A549 (cell line): ENCODE measurements around the gene ANXA8. TPM values are rescaled to one million over a fixed set of nuclear protein-coding genes. Genes with fewer than 3 reads are reported as not detected.

Experiments
- ATAC-seq, 2 experiments: fragments of 200-7000 bp in 1 of 2; fragments of >200 bp in 1 of 2; cut with Nextera tagmentation in 1 of 2; cut with Tn5 transposase in 1 of 2; 3 replicates each; pipeline versions ENCODE4 v1.8.0 to v1.9.1; 2018 to 2020; ENCODE audit warnings: mild to moderate bottlenecking in 1 of 2, moderate library complexity in 1 of 2
- CTCF ChIA-PET: fragments of 300-600 bp; sonication (Branson Sonifier 250); formaldehyde crosslinking; extraction: SDS; loops from one replicate; lab custom pipeline; 2021; ENCODE audit warnings: antibody characterized with exemption, inconsistent platforms; lab: Yijun Ruan, JAX
- POLR2A ChIA-PET: fragments of 350-600 bp; formaldehyde crosslinking; extraction: SDS; loops from one replicate; lab custom pipeline; 2021; ENCODE audit warnings: antibody characterized with exemption, inconsistent platforms; lab: Yijun Ruan, JAX
- DNase-seq, 2 experiments: peaks; one replicate each; pipeline versions ENCODE4 v3.0.0 to v3.0.0-alpha.2; 2011 to 2016; ENCODE audit warnings: low read depth in 1 of 2, low spot score in 1 of 2
- FAIRE-seq: peaks from 2 replicates; lab custom pipeline; 2011; peaks lifted over from hg19 to GRCh38; lab: Jason Lieb, UNC
- H3K27ac ChIP-seq, 2 experiments: fragments of >200 bp; sonication (Bioruptor Twin); formaldehyde crosslinking; 3 replicates each; pipeline ENCODE4 v1.5.1; 2016 to 2017
- H3K4me1 ChIP-seq: fragments of >200 bp; sonication (Bioruptor Twin); formaldehyde crosslinking; 3 replicates; pipeline ENCODE4 v1.6.1; 2016
- H3K4me2 ChIP-seq: fragments of >200 bp; sonication (Bioruptor Twin); formaldehyde crosslinking; 3 replicates; pipeline ENCODE4 v1.6.1; 2016
- H3K4me3 ChIP-seq: fragments of >200 bp; sonication (Bioruptor Twin); formaldehyde crosslinking; 3 replicates; pipeline ENCODE4 v1.5.1; 2016
- H3K9me3 ChIP-seq: fragments of >200 bp; sonication (Bioruptor Twin); formaldehyde crosslinking; 3 replicates; pipeline ENCODE4 v1.6.1; 2016
- CBX2 ChIP-seq: fragments of 200-600 bp; sonication (generic); IDR thresholded peaks from 2 replicates; pipeline ENCODE4 v1.6.1; 2016; ENCODE audit warnings: low read depth, mild to moderate bottlenecking, borderline replicate concordance
- CBX8 ChIP-seq: fragments of 200-600 bp; sonication (generic); IDR thresholded peaks from 2 replicates; pipeline ENCODE4 v1.6.1; 2016
- CHD4 ChIP-seq: fragments of 200-600 bp; sonication (generic); IDR thresholded peaks from 2 replicates; pipeline ENCODE4 v1.6.1; 2016; ENCODE audit warnings: antibody characterized with exemption, mild to moderate bottlenecking, borderline replicate concordance
- ESRRA ChIP-seq: fragments of 150-350 bp; IDR thresholded peaks from 2 replicates; pipeline ENCODE4 v1.6.1; 2014; ENCODE audit warnings: mild to moderate bottlenecking, low read length, borderline replicate concordance
- HEYL ChIP-seq: fragments of 250-450 bp; sonication (Bioruptor Pico); IDR thresholded peaks from 2 replicates; pipeline ENCODE4 v1.8.0; 2021; ENCODE audit warnings: mild to moderate bottlenecking, moderate library complexity
- HOXA7 ChIP-seq: fragments of 250-450 bp; sonication (Bioruptor Pico); IDR thresholded peaks from 2 replicates; pipeline ENCODE4 v1.5.0; 2020; ENCODE audit warnings: mild to moderate bottlenecking, moderate library complexity
- HOXB13 ChIP-seq: fragments of 250-450 bp; sonication (Bioruptor Pico); IDR thresholded peaks from 2 replicates; pipeline ENCODE4 v1.5.0; 2020; ENCODE audit warnings: low read depth, mild to moderate bottlenecking, moderate library complexity
- HOXB5 ChIP-seq: fragments of 250-450 bp; sonication (Bioruptor Pico); IDR thresholded peaks from 2 replicates; pipeline ENCODE4 v1.5.0; 2020; ENCODE audit warnings: mild to moderate bottlenecking, moderate library complexity
- JUN ChIP-seq, 2 experiments: fragments of >200 bp; sonication (Bioruptor Twin); formaldehyde crosslinking; IDR thresholded peaks; 2 replicates in 1 of 2; 3 replicates in 1 of 2; pipeline ENCODE4 v1.6.1; 2016 to 2017
- JUNB ChIP-seq: fragments of >200 bp; sonication (Bioruptor Twin); formaldehyde crosslinking; IDR thresholded peaks from 2 replicates; pipeline ENCODE4 v1.6.1; 2016
- KDM5A ChIP-seq: fragments of 200-600 bp; sonication (generic); IDR thresholded peaks from 2 replicates; pipeline ENCODE4 v1.6.1; 2016; ENCODE audit warnings: antibody characterized with exemption, mild to moderate bottlenecking
- MAFK ChIP-seq: fragments of 450-650 bp; IDR thresholded peaks from 2 replicates; pipeline ENCODE4 v1.6.1; 2014; ENCODE audit not compliant: partially characterized antibody
- MAZ ChIP-seq: fragments of 150-350 bp; IDR thresholded peaks from 2 replicates; pipeline ENCODE4 v1.6.1; 2014; ENCODE audit warnings: antibody characterized with exemption, low read depth, low read length, borderline replicate concordance
- NR3C1 ChIP-seq: fragments of >200 bp; sonication (Bioruptor Twin); formaldehyde crosslinking; IDR thresholded peaks from 3 replicates; pipeline ENCODE4 v1.6.1; 2017
- PHF8 ChIP-seq: fragments of 200-600 bp; sonication (generic); IDR thresholded peaks from 2 replicates; pipeline ENCODE4 v1.6.1; 2016; ENCODE audit warnings: low read depth, mild to moderate bottlenecking, antibody characterized with exemption, moderate library complexity, borderline replicate concordance
- RAD21 ChIP-seq, 2 experiments: fragments of >200 bp in 1 of 2; sonication (Bioruptor Twin) in 1 of 2; formaldehyde crosslinking in 1 of 2; IDR thresholded peaks in 1 of 2; conservative IDR thresholded peaks in 1 of 2; 2 replicates in 1 of 2; 3 replicates in 1 of 2; pipeline ENCODE4 v1.6.1; 2012 to 2018; ENCODE audit warnings: inconsistent platforms in 1 of 2
- RCOR1 ChIP-seq: fragments of 150-350 bp; IDR thresholded peaks from 2 replicates; pipeline ENCODE4 v1.6.1; 2014; ENCODE audit warnings: antibody characterized with exemption, low read length, low read depth
- RFX5 ChIP-seq: fragments of 450-650 bp; IDR thresholded peaks from 2 replicates; pipeline ENCODE4 v1.7.1; 2014; ENCODE audit warnings: antibody characterized with exemption, mild to moderate bottlenecking, moderate library complexity
- RNF2 ChIP-seq: fragments of 200-600 bp; sonication (generic); IDR thresholded peaks from 2 replicates; pipeline ENCODE4 v1.6.1; 2016; ENCODE audit warnings: low read depth, mild to moderate bottlenecking, antibody characterized with exemption, moderate library complexity, borderline replicate concordance
- SREBF2 ChIP-seq: fragments of 450-650 bp; IDR thresholded peaks from 2 replicates; pipeline ENCODE4 v1.6.1; 2014; ENCODE audit warnings: mild to moderate bottlenecking, moderate library complexity
- TP53 ChIP-seq: fragments of 250-450 bp; sonication (Bioruptor Pico); IDR thresholded peaks from 2 replicates; pipeline ENCODE4 v1.5.0; 2021; ENCODE audit warnings: mild to moderate bottlenecking, moderate library complexity
- ZFP36 ChIP-seq: fragments of 450-650 bp; IDR thresholded peaks from 2 replicates; pipeline ENCODE4 v1.6.1; 2014; ENCODE audit warnings: borderline replicate concordance; ENCODE audit not compliant: partially characterized antibody
- WGBS: methylation state at CpG from one replicate; pipeline ENCODE4 v1.1.6; 2017; ENCODE audit errors: missing lambda C conversion rate; 5-methylcytosine and 5-hydroxymethylcytosine counted together
- polyA plus RNA-seq, 4 experiments: library from polyadenylated mRNA; depleted of rRNA in 3 of 4; stranded (reverse); fragments of >200 nt; fragmentation: RNase III in 1 of 4; extraction: RNeasy Plus Mini Kit Qiagen cat#74134 plus additional on column Dnase treatment in 1 of 4; gene quantifications; 2 replicates in 3 of 4; 3 replicates in 1 of 4; pipeline ENCODE4 v1.2.3, GENCODE V29; 2011 to 2017
- TF ChIP-seq, protein P1 (sequence below): IDR thresholded peaks from 2 replicates; pipeline ENCODE4 v1.6.1; 2012; ENCODE audit warnings: low read depth, borderline replicate concordance
- TF ChIP-seq, protein P2 (sequence below): fragments of 200-600 bp; sonication (generic); IDR thresholded peaks from 2 replicates; pipeline ENCODE4 v1.6.1; 2016; ENCODE audit warnings: antibody characterized with exemption, mild to moderate bottlenecking, moderate library complexity
- TF ChIP-seq, protein P3 (sequence below): fragments of >200 bp; sonication (Bioruptor Twin); formaldehyde crosslinking; IDR thresholded peaks from 3 replicates; pipeline ENCODE4 v1.5.1; 2016
- TF ChIP-seq, protein P4 (sequence below): fragments of >200 bp; sonication (Bioruptor Twin); formaldehyde crosslinking; IDR thresholded peaks from 2 replicates; pipeline ENCODE4 v1.6.1; 2016

Gene ANXA8
- polyA plus RNA-seq, 2 of the 4 experiments (the other 2 are of a cell fraction) = 8.1 to 38.8 TPM

DNA sequence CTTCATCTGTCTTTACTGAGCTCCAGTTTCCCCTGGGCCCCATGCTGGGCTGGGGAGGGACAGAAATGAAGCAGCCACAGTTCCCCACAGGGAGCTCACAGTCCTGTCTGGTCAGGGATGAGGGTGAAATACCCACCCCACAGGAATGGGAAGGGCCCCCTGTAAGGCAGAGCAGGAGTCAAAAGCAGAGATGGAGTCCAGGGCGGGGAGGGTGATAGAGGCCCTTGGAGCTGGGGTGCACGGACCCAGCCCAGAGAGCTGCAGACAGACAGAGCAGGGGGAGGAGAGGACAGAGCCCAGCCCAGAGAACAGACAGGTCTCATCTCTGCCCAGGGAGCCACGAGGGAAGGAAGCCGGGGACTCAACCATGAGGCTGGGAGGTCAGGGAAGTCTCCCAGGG, 64.9 kb downstream of the ANXA8 start:
- TF ChIP-seq RCOR1 (no peak), MAFK (no peak), CBX2 (no peak), MAZ (no peak), JUN (IDR thresholded peaks at IDR 0.05) (no peak), RAD21 (conservative IDR thresholded peaks at IDR 0.05 in 1 of 2, IDR thresholded peaks at IDR 0.05 in 1 of 2) (no peak), HEYL (no peak), JUNB (no peak), NR3C1 (no peak), CBX8 (no peak), SREBF2 (no peak), HOXB13 (CRISPR knock-in tag) (no peak), HOXB5 (CRISPR knock-in tag) (no peak), ZFP36 (no peak), CHD4 (no peak), RFX5 (no peak), RNF2 (no peak)
- TF ChIP-seq, protein P1, sequence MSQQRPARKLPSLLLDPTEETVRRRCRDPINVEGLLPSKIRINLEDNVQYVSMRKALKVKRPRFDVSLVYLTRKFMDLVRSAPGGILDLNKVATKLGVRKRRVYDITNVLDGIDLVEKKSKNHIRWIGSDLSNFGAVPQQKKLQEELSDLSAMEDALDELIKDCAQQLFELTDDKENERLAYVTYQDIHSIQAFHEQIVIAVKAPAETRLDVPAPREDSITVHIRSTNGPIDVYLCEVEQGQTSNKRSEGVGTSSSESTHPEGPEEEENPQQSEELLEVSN = no peak
- TF ChIP-seq, protein P2, sequence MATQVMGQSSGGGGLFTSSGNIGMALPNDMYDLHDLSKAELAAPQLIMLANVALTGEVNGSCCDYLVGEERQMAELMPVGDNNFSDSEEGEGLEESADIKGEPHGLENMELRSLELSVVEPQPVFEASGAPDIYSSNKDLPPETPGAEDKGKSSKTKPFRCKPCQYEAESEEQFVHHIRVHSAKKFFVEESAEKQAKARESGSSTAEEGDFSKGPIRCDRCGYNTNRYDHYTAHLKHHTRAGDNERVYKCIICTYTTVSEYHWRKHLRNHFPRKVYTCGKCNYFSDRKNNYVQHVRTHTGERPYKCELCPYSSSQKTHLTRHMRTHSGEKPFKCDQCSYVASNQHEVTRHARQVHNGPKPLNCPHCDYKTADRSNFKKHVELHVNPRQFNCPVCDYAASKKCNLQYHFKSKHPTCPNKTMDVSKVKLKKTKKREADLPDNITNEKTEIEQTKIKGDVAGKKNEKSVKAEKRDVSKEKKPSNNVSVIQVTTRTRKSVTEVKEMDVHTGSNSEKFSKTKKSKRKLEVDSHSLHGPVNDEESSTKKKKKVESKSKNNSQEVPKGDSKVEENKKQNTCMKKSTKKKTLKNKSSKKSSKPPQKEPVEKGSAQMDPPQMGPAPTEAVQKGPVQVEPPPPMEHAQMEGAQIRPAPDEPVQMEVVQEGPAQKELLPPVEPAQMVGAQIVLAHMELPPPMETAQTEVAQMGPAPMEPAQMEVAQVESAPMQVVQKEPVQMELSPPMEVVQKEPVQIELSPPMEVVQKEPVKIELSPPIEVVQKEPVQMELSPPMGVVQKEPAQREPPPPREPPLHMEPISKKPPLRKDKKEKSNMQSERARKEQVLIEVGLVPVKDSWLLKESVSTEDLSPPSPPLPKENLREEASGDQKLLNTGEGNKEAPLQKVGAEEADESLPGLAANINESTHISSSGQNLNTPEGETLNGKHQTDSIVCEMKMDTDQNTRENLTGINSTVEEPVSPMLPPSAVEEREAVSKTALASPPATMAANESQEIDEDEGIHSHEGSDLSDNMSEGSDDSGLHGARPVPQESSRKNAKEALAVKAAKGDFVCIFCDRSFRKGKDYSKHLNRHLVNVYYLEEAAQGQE = no peak
- FAIRE-seq (no peak), DNase-seq (no peak), ATAC-seq (no peak)
- Histone ChIP-seq H3K27ac (no peak overlapping the region), H3K4me2 (no peak overlapping the region), H3K4me3 (no peak overlapping the region), H3K4me1 (peaks cover 7% of the 10 kb centered on the region; the same call in 2 of the 3 replicates), H3K9me3 (no peaks in the 10 kb centered on the region)
- ChIA-PET POLR2A (no interaction called here), CTCF (interaction anchor here (1.0 kb wide), 1 partner anchor 15 kb away, joined by 3 read pairs; no protein-coding TSS in a partner anchor)
- WGBS = 82% methylated on average over 4 of the region's 4 CpGs

DNA sequence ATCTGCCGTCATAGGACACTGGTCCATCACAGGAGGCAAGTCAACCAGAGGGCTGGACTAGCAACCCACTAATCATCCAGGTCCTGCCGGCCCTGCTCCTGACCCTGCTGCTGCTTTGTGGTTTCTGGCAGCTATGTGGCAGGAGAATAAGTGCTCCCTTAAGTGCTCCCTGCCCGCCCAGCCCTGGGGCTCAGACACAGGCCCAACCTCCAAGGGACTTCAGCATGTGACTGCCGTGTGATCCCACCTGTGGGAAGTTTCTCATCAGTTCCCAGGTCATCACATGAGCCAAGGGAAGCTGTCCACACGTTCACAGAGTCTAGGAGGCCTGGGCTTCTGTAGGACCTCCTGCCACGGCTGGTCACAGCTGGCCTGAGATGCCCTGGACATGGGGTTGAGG, 65.6 kb downstream of the ANXA8 start:
- no peaks in the 10 kb centered on the region for H3K9me3 ChIP-seq
- WGBS = 75% methylated on average over 4 of the region's 6 CpGs
- FAIRE-seq (no peak), ATAC-seq (no peak), DNase-seq (no peak)
- no peak overlapping the region for H3K4me2 ChIP-seq
- no peak overlapping the region for H3K4me3 ChIP-seq
- peaks cover 10% of the 10 kb centered on the region for H3K4me1 ChIP-seq
- no peak overlapping the region for H3K27ac ChIP-seq
- TF ChIP-seq HOXB13 (CRISPR knock-in tag) (no peak), ESRRA (no peak), HOXA7 (no peak), KDM5A (no peak), PHF8 (no peak), TP53 (no peak), ZFP36 (no peak)
- TF ChIP-seq, protein P2 = no peak
- TF ChIP-seq, protein P3, sequence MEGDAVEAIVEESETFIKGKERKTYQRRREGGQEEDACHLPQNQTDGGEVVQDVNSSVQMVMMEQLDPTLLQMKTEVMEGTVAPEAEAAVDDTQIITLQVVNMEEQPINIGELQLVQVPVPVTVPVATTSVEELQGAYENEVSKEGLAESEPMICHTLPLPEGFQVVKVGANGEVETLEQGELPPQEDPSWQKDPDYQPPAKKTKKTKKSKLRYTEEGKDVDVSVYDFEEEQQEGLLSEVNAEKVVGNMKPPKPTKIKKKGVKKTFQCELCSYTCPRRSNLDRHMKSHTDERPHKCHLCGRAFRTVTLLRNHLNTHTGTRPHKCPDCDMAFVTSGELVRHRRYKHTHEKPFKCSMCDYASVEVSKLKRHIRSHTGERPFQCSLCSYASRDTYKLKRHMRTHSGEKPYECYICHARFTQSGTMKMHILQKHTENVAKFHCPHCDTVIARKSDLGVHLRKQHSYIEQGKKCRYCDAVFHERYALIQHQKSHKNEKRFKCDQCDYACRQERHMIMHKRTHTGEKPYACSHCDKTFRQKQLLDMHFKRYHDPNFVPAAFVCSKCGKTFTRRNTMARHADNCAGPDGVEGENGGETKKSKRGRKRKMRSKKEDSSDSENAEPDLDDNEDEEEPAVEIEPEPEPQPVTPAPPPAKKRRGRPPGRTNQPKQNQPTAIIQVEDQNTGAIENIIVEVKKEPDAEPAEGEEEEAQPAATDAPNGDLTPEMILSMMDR = no peak
- TF ChIP-seq, protein P4, sequence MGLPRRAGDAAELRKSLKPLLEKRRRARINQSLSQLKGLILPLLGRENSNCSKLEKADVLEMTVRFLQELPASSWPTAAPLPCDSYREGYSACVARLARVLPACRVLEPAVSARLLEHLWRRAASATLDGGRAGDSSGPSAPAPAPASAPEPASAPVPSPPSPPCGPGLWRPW = no peak
- ChIA-PET POLR2A (no interaction called here), CTCF (interaction anchor here (1.0 kb wide), 1 partner anchor 15 kb away, joined by 3 read pairs; no protein-coding TSS in a partner anchor)
